HG03159 (cell line): ENCODE data around the gene UTP4.
"Not testable (repeated sequence)": the region's sequence is repeated elsewhere in the genome, so short reads cannot be mapped to it uniquely, and the experiment has no call there.

ENCODE experiments used
- ATAC-seq: cut with Tn5 transposase; IDR thresholded peaks from one replicate; pipeline ENCODE4 v1.9.1; 2021; ENCODE audit warnings: mild to moderate bottlenecking, moderate library complexity; ENCODE audit not compliant: unreplicated experiment

Gene UTP4

GRCh38 chr16:69109486-69110270 is 22.8 kb upstream of the UTP4 start:
- no peak for ATAC-seq

DNA sequence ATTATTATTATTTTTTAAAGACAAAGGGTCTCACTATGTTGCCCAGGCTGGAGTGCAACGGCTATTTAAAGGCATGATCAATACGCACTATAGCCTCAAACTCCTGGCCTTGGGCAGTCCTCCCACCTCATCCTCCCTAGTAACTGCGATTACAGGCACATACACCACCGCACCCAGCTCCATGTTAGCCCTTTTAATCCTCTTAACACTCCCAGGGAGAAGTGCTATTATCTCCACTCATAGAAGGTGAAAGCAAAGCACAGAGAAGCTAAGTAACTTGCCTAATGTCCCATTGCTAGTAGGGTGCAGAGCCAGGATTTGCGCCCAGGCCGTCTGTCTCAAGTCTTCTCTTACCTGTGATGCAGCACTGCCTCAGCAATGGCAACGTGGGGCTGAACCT is 22.0 kb upstream of the UTP4 start:
- ATAC-seq = no peak

- ATAC-seq = no peak
Measured at GRCh38 chr16:69111216-69111875, 21.1 kb upstream of the UTP4 start.

DNA sequence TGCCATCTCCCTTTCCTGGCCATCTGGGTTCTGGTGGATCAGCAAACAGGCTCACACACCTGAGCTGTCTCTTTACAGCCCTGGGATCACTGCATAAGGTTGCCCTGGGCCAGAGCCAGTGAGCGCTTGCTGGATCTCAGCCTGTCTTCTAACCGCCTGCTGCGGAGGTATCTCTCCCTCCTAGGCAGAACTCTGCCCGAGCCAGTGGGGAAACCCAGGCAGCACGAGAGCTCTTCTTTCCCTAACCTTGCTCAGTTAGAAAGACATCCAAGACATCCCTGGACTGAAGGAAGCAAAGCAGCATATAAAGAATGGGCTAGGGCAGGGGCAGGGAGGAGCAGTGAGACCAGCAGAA is 20.6 kb upstream of the UTP4 start:
- ATAC-seq = no peak

GRCh38 chr16:69112285-69113129 is 19.9 kb upstream of the UTP4 start:
- no peak for ATAC-seq

- ATAC-seq = no peak
Measured at GRCh38 chr16:69113216-69113615, 19.2 kb upstream of the UTP4 start.

- ATAC-seq = no peak
Measured at GRCh38 chr16:69114346-69114975, 18.0 kb upstream of the UTP4 start.

- ATAC-seq = no peak
Measured at GRCh38 chr16:69114976-69115355, 17.5 kb upstream of the UTP4 start.

- ATAC-seq = no peak
Measured at GRCh38 chr16:69115361-69115760, 17.1 kb upstream of the UTP4 start.

- no peak for ATAC-seq
Measured at GRCh38 chr16:69115837-69116236, 16.6 kb upstream of the UTP4 start.

DNA sequence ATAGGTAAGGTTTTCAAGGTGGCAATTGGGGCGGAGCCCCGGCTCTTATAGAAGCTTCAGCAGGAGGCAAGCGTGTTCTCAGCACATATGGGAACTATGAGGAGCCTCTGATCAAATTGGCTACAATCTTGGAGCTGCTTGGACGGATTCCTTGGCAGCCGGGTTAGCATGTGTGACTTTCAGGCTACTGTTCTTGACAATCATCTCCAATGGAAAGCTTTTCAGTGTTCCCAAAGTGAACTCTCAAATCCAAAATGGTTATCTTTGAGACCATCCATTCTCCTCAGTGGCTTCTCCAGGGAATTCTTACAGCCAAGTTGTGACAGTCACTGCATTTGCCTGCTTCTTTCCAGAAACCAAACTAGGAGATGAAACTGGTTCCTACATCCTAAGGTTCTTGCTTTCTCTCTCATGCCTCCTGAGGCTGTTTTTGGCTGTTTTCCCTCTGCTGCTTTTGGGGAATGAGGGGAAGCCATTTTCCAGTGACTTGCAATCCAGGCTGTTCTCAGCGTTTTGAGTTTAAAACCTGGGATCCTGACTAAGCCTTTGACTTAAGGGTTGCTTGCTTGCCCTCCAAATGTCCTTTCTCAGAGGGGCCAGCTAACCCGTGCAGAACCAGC is 16.1 kb upstream of the UTP4 start:
- ATAC-seq = no peak

DNA sequence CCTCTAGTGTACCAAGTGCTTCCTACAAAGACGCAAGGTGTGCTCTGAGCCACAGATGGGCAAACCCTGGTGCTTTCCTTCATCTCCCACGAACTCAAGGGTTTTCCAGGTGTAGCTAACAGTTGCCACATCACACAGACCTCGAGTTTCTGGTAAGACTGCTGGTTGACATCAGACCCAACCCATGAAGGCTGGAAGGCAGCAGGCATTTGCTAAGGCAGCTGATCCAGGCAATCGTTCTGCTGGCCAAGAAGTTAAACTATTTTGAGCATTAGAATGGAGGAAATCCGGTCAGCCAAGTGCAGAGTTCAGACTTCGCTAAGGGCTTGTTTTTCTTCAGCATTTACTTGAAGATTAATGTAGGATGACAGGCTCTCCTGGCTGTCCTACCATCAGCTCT is 15.5 kb upstream of the UTP4 start:
- ATAC-seq = no peak

DNA sequence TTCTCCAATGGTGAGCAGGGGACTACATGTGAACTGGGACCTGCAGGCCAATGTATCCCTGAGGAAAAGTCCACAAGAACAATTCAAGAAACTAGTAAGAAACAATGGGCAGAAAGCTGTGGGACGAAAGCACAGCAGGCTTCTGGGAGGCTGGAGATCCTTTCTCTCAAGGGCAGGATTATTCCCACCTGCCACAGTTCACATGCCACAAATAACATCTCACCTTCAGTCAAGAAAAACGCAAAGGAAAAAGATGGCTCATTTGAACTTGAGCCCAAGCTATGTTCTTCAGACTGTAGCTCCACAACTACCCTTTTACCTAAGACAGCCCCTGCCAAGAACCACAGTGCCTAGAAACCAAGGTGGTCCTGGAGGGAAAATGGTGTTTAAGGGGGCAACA is 14.0 kb upstream of the UTP4 start:
- ATAC-seq = no peak

DNA sequence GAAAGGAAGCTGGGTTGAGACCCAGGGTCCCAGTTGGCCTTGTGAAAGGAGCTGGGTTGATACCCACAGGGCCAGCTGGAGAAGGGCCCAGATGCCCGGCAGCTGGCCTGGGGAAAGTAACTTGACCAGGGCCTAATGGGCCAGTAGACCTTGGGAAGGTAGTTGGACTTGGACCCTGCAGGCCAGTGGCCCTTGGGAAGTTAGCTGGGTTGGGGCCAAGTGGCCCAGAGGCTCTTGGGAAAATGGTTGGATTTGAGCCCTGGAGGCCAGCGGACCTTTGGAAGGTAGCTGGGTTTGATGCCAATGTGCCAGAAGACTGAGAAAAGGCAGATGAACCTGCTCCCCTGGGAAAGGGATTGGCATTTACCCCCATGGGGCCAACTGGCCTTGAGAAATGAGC is 13.5 kb upstream of the UTP4 start:
- no peak for ATAC-seq

DNA sequence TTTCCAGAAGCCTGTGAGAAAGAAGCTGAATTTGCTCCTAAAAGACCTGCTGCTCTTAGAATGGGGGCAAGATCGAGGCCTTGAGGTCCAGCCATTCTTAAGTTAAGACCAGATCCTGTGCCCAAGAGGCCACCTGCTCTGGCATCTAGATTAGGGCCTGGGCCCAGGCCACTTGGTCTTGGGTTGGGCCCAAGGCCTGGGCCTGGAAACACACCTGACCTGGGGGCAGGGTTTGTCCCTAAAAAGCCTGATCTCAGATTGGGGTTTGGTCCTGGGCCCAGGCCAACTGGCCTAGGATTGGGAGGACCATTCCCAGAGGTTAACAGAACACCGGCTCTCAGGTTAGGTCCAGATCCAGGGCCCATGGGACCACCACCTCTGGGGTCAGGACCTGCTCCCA is 12.9 kb upstream of the UTP4 start:
- ATAC-seq = no peak

DNA sequence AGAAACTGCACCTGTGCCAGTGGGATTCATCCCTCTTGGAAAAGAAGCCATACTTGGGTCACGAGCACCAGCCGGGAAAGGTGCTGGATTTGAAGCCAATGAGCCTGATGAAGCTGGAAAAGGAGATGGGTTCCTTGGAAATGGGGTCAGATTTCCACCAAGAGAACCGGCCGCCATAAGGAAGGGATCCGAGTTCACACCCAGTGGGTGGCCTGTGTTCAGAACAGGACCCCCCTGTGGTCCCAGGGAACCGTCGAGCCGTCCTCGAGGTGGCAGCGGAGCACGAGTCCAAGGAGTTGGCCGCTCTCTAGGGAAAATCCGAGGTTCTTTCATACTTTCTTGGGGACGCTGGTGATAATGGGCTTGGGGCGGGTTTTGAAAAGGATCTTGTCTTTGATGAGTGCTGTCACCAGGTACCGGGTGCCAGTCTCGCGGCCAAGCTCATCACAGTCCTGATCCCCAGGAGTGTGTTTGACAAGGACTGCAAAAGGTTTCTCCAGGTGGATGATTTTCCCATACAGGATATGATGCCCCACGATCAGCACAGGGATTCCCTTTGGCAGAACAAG is 12.3 kb upstream of the UTP4 start:
- no peak for ATAC-seq

GRCh38 chr16:69123910-69124309 is 8.5 kb upstream of the UTP4 start:
- ATAC-seq = no peak

- ATAC-seq = not testable (repeated sequence)
Measured at GRCh38 chr16:69124406-69124805, 8.0 kb upstream of the UTP4 start.

DNA sequence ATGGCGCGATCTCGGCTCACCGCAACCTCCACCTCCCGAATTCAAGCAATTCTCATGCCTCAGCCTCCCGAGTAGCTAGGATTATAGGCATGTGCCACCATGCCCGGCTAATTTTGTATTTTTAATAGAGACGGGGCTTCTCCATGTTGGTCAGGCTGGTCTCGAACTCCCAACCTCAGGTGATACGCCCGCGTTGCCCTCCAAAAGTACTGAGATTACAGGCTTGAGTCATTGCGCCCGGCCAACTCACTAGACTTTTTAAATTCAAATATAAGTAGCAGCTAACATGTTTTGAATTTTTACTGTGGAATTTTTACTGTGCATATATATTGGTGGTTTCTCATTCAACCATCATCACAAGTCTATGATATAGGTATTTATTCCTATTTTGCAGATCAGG is 7.5 kb upstream of the UTP4 start:
- not testable (repeated sequence) for ATAC-seq

GRCh38 chr16:69126221-69126620 is 6.2 kb upstream of the UTP4 start:
- no peak for ATAC-seq

DNA sequence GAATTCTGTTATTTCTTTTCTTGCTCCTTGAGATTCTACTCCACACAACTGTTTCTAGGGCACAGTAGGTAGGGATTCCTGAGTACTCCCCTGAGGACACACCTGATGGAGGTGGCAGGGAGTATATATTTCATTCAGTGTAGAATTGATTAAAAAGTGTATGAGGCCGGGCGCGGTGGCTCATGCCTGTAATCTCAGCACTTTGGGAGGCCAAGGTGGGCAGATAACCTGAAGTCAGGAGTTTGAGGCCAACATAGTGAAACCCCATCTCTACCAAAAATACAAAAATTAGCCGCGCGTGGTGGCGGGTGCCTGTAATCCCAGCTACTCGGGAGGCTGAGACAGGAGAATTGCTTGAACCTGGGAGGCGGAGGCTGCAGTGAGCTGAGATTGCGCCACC is 5.6 kb upstream of the UTP4 start:
- not testable (repeated sequence) for ATAC-seq
